GM23338 (cell line): ENCODE results near the gene SSH3. TPM values are rescaled to one million over a fixed set of nuclear protein-coding genes. Genes with fewer than 3 reads are reported as not detected.

ENCODE experiments used
- ATAC-seq: fragments of 200-7000 bp; cut with Tn5 transposase; 3 replicates; pipeline ENCODE4 v1.9.1; 2020
- DNase-seq: peaks from one replicate; pipeline ENCODE4 v3.0.0-alpha.2; 2015; ENCODE audit warnings: low spot score
- H2AFZ ChIP-seq: fragments of 200-600 bp; sonication (generic); 2 replicates; pipeline ENCODE4 v1.8.0; 2016; ENCODE audit warnings: antibody characterized with exemption, mild to moderate bottlenecking, moderate library complexity
- H3F3A ChIP-seq: fragments of 200-600 bp; sonication (generic); replicated peaks from 2 replicates; pipeline ENCODE4 v1.8.0; 2017; ENCODE audit warnings: antibody characterized with exemption, mixed run types, low read depth
- H3K27ac ChIP-seq: fragments of 200-600 bp; sonication (generic); 2 replicates; pipeline ENCODE4 v1.6.1; 2016; ENCODE audit warnings: low read depth
- H3K27me3 ChIP-seq: fragments of 200-600 bp; sonication (generic); 2 replicates; pipeline ENCODE4 v1.8.0; 2016; ENCODE audit warnings: mild to moderate bottlenecking, mixed run types, moderate library complexity; ENCODE audit not compliant: insufficient read depth
- H3K36me3 ChIP-seq: fragments of 200-600 bp; sonication (generic); 2 replicates; pipeline ENCODE4 v1.8.0; 2016; ENCODE audit warnings: mild to moderate bottlenecking; ENCODE audit not compliant: insufficient read depth
- H3K4me1 ChIP-seq: fragments of 200-600 bp; sonication (generic); 2 replicates; pipeline ENCODE4 v1.8.0; 2016; ENCODE audit warnings: mild to moderate bottlenecking, moderate library complexity; ENCODE audit not compliant: insufficient read depth
- H3K4me2 ChIP-seq: fragments of 200-600 bp; sonication (generic); 2 replicates; pipeline ENCODE4 v1.7.1; 2017; ENCODE audit warnings: mixed run types
- H3K4me3 ChIP-seq: fragments of 200-600 bp; sonication (generic); 2 replicates; pipeline ENCODE4 v1.6.1; 2016; ENCODE audit warnings: mixed run types
- H3K79me2 ChIP-seq: fragments of 200-600 bp; sonication (generic); replicated peaks from 2 replicates; pipeline ENCODE4 v1.8.0; 2017; ENCODE audit warnings: mild to moderate bottlenecking; ENCODE audit not compliant: insufficient read depth
- H3K9me2 ChIP-seq: fragments of 200-600 bp; sonication (generic); 2 replicates; pipeline ENCODE4 v1.8.0; 2017; ENCODE audit not compliant: insufficient read depth
- H4K20me1 ChIP-seq: fragments of 200-600 bp; sonication (generic); replicated peaks from 2 replicates; pipeline ENCODE4 v1.8.0; 2017; ENCODE audit warnings: mild to moderate bottlenecking; ENCODE audit not compliant: insufficient read depth
- H3K27ac Mint-ChIP-seq: 2 replicates; pipeline ENCODE4 v1.8.0; 2020; ENCODE audit warnings: inconsistent platforms, mild to moderate bottlenecking, moderate library complexity, mixed read lengths
- H3K27me3 Mint-ChIP-seq: 3 replicates; pipeline ENCODE4 v1.8.0; 2022; ENCODE audit warnings: low read depth, mild to moderate bottlenecking, moderate library complexity, mixed read lengths, inconsistent platforms; ENCODE audit not compliant: insufficient read depth, poor library complexity
- H3K36me3 Mint-ChIP-seq: 3 replicates; pipeline ENCODE4 v1.8.0; 2021; ENCODE audit warnings: low read depth, mild to moderate bottlenecking, inconsistent platforms, moderate library complexity, mixed read lengths
- H3K4me1 Mint-ChIP-seq: 3 replicates; pipeline ENCODE4 v1.8.0; 2020; ENCODE audit warnings: mild to moderate bottlenecking, inconsistent platforms, mixed read lengths
- H3K4me3 Mint-ChIP-seq: 3 replicates; pipeline ENCODE4 v1.8.0; 2021; ENCODE audit warnings: moderate library complexity, mild to moderate bottlenecking, inconsistent platforms, mixed read lengths
- H3K9me3 Mint-ChIP-seq: 3 replicates; pipeline ENCODE4 v1.8.0; 2020; ENCODE audit warnings: moderate library complexity, mild to moderate bottlenecking, inconsistent platforms, mixed read lengths
- CREB1 ChIP-seq: fragments of 250-450 bp; sonication (Bioruptor Pico); IDR thresholded peaks from 2 replicates; pipeline ENCODE4 v1.5.0; 2020; ENCODE audit warnings: low read depth, mild to moderate bottlenecking, moderate library complexity
- EZH2 ChIP-seq: fragments of 200-600 bp; sonication (generic); IDR thresholded peaks from one replicate; pipeline ENCODE4 v1.8.0; 2017; ENCODE audit warnings: antibody characterized with exemption, mild to moderate bottlenecking, low read depth; ENCODE audit not compliant: unreplicated experiment
- EZH2phosphoT487 ChIP-seq: fragments of 200-600 bp; sonication (generic); IDR thresholded peaks from one replicate; pipeline ENCODE4 v1.8.1; 2018; ENCODE audit warnings: antibody characterized with exemption; ENCODE audit not compliant: unreplicated experiment
- NANOG ChIP-seq: IDR thresholded peaks from 2 replicates; pipeline ENCODE4 v1.6.1; 2016; ENCODE audit warnings: antibody characterized with exemption, borderline replicate concordance
- POLR2AphosphoS5 ChIP-seq: IDR thresholded peaks from 2 replicates; pipeline ENCODE4 v1.6.1; 2016; ENCODE audit warnings: antibody characterized with exemption, low read depth
- REST ChIP-seq: IDR thresholded peaks from one replicate; pipeline ENCODE4 v1.6.1; 2018; ENCODE audit warnings: antibody characterized with exemption; ENCODE audit not compliant: unreplicated experiment
- STAT1 ChIP-seq: IDR thresholded peaks from one replicate; pipeline ENCODE4 v1.6.1; 2016; ENCODE audit warnings: antibody characterized with exemption; ENCODE audit not compliant: unreplicated experiment
- ZNF331 ChIP-seq: fragments of 250-450 bp; sonication (Bioruptor Pico); IDR thresholded peaks from 2 replicates; pipeline ENCODE4 v1.5.0; 2020; ENCODE audit warnings: low read depth, mild to moderate bottlenecking, moderate library complexity
- polyA plus RNA-seq: library from polyadenylated mRNA; unstranded; fragments of >200 nt; fragmentation: Nextera tagmentation; extraction: Ambion mirVana; gene quantifications from 2 replicates; pipeline ENCODE4 v1.2.1, GENCODE V29; 2016
- total RNA-seq: library from RNA; depleted of rRNA; stranded (reverse); fragments of >200 nt; shearing (Covaris generic); gene quantifications from 2 replicates; pipeline ENCODE4 v1.2.3, GENCODE V29; 2014
- TF ChIP-seq, protein P1 (sequence below), 2 experiments: fragments of 200-600 bp in 1 of 2; sonication (generic) in 1 of 2; conservative IDR thresholded peaks; 2 replicates each; pipeline versions ENCODE4 v1.5.1 to v1.6.1; 2016 to 2017; ENCODE audit warnings: antibody characterized with exemption in 2 of 2, low read depth in 2 of 2, mild to moderate bottlenecking in 2 of 2, moderate library complexity in 1 of 2
- TF ChIP-seq, protein P2 (sequence below): IDR thresholded peaks from 2 replicates; pipeline ENCODE4 v1.6.1; 2016; ENCODE audit warnings: antibody characterized with exemption
- TF ChIP-seq, protein P3 (sequence below): fragments of 250-450 bp; sonication (Bioruptor Pico); IDR thresholded peaks from 2 replicates; pipeline ENCODE4 v1.5.0; 2020; ENCODE audit warnings: mild to moderate bottlenecking, moderate library complexity

The SSH3 gene
- total and polyA plus RNA-seq, 2 experiments from 2014 or later: 17.8 to 40.0 TPM

- no peaks in the 10 kb centered on the region for H3K79me2 ChIP-seq
- H3K4me1 Mint-ChIP-seq: peaks cover 3% of the 10 kb centered on the region; the same call in 1 of the 3 replicates
- DNase-seq (peak; percentile 83), ATAC-seq (peak; percentile 48)
- H3F3A ChIP-seq: peaks cover 4% of the 10 kb centered on the region; the same call in 1 of the 2 replicates
- H3K36me3 ChIP-seq: no peaks in the 10 kb centered on the region
- H3K4me3 Mint-ChIP-seq: peak overlapping the region; percentile 75
- TF ChIP-seq EZH2phosphoT487 (no peak), STAT1 (no peak), CREB1 (CRISPR knock-in tag) (no peak), REST (no peak), NANOG (no peak), EZH2 (no peak), ZNF331 (CRISPR knock-in tag) (no peak), POLR2AphosphoS5 (no peak)
- TF ChIP-seq, protein P1, sequence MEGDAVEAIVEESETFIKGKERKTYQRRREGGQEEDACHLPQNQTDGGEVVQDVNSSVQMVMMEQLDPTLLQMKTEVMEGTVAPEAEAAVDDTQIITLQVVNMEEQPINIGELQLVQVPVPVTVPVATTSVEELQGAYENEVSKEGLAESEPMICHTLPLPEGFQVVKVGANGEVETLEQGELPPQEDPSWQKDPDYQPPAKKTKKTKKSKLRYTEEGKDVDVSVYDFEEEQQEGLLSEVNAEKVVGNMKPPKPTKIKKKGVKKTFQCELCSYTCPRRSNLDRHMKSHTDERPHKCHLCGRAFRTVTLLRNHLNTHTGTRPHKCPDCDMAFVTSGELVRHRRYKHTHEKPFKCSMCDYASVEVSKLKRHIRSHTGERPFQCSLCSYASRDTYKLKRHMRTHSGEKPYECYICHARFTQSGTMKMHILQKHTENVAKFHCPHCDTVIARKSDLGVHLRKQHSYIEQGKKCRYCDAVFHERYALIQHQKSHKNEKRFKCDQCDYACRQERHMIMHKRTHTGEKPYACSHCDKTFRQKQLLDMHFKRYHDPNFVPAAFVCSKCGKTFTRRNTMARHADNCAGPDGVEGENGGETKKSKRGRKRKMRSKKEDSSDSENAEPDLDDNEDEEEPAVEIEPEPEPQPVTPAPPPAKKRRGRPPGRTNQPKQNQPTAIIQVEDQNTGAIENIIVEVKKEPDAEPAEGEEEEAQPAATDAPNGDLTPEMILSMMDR (conservative IDR thresholded peaks at IDR 0.05; ENCODE audit: low read depth in 2 of 2): no peak
- TF ChIP-seq, protein P2, sequence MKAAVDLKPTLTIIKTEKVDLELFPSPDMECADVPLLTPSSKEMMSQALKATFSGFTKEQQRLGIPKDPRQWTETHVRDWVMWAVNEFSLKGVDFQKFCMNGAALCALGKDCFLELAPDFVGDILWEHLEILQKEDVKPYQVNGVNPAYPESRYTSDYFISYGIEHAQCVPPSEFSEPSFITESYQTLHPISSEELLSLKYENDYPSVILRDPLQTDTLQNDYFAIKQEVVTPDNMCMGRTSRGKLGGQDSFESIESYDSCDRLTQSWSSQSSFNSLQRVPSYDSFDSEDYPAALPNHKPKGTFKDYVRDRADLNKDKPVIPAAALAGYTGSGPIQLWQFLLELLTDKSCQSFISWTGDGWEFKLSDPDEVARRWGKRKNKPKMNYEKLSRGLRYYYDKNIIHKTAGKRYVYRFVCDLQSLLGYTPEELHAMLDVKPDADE: no peak
- TF ChIP-seq, protein P3, sequence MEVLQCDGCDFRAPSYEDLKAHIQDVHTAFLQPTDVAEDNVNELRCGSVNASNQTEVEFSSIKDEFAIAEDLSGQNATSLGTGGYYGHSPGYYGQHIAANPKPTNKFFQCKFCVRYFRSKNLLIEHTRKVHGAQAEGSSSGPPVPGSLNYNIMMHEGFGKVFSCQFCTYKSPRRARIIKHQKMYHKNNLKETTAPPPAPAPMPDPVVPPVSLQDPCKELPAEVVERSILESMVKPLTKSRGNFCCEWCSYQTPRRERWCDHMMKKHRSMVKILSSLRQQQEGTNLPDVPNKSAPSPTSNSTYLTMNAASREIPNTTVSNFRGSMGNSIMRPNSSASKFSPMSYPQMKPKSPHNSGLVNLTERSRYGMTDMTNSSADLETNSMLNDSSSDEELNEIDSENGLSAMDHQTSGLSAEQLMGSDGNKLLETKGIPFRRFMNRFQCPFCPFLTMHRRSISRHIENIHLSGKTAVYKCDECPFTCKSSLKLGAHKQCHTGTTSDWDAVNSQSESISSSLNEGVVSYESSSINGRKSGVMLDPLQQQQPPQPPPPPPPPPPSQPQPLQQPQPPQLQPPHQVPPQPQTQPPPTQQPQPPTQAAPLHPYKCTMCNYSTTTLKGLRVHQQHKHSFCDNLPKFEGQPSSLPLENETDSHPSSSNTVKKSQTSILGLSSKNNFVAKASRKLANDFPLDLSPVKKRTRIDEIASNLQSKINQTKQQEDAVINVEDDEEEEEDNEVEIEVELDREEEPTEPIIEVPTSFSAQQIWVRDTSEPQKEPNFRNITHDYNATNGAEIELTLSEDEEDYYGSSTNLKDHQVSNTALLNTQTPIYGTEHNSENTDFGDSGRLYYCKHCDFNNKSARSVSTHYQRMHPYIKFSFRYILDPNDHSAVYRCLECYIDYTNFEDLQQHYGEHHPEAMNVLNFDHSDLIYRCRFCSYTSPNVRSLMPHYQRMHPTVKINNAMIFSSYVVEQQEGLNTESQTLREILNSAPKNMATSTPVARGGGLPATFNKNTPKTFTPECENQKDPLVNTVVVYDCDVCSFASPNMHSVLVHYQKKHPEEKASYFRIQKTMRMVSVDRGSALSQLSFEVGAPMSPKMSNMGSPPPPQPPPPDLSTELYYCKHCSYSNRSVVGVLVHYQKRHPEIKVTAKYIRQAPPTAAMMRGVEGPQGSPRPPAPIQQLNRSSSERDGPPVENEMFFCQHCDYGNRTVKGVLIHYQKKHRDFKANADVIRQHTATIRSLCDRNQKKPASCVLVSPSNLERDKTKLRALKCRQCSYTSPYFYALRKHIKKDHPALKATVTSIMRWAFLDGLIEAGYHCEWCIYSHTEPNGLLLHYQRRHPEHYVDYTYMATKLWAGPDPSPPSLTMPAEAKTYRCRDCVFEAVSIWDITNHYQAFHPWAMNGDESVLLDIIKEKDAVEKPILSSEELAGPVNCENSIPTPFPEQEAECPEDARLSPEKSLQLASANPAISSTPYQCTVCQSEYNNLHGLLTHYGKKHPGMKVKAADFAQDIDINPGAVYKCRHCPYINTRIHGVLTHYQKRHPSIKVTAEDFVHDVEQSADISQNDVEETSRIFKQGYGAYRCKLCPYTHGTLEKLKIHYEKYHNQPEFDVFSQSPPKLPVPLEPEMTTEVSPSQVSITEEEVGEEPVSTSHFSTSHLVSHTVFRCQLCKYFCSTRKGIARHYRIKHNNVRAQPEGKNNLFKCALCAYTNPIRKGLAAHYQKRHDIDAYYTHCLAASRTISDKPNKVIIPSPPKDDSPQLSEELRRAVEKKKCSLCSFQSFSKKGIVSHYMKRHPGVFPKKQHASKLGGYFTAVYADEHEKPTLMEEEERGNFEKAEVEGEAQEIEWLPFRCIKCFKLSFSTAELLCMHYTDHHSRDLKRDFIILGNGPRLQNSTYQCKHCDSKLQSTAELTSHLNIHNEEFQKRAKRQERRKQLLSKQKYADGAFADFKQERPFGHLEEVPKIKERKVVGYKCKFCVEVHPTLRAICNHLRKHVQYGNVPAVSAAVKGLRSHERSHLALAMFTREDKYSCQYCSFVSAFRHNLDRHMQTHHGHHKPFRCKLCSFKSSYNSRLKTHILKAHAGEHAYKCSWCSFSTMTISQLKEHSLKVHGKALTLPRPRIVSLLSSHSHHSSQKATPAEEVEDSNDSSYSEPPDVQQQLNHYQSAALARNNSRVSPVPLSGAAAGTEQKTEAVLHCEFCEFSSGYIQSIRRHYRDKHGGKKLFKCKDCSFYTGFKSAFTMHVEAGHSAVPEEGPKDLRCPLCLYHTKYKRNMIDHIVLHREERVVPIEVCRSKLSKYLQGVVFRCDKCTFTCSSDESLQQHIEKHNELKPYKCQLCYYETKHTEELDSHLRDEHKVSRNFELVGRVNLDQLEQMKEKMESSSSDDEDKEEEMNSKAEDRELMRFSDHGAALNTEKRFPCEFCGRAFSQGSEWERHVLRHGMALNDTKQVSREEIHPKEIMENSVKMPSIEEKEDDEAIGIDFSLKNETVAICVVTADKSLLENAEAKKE: no peak
- H3K4me1 ChIP-seq: peaks cover 15% of the 10 kb centered on the region; the same call in 1 of the 2 replicates
- H3K27me3 Mint-ChIP-seq: peaks cover 13% of the 10 kb centered on the region
- H3K4me3 ChIP-seq: peak overlapping the region; percentile 87
- H3K27ac ChIP-seq: peak overlapping the region; percentile 85
- H3K27me3 ChIP-seq: no peaks in the 10 kb centered on the region
- no peaks in the 10 kb centered on the region for H4K20me1 ChIP-seq
- H3K9me2 ChIP-seq: no peaks in the 10 kb centered on the region
- peak overlapping the region; percentile 84; the same call in 1 of the 2 replicates for H2AFZ ChIP-seq
- peaks cover 7% of the 10 kb centered on the region for H3K36me3 Mint-ChIP-seq
- H3K9me3 Mint-ChIP-seq: peaks cover under 1% of the 10 kb centered on the region; the same call in 1 of the 3 replicates
- no peak overlapping the region for H3K27ac Mint-ChIP-seq
- H3K4me2 ChIP-seq: peak overlapping the region; percentile 96
These were observed 1.3 kb upstream of the SSH3 start for GRCh38 chr11:67301951-67302516.
